Lower leg skin (tissue), 4 donors: ENCODE data around the gene RNF224. TPM values are rescaled to one million over a fixed set of nuclear protein-coding genes. Genes with fewer than 3 reads are reported as not detected.

Source experiments
- DNase-seq, 2 donors: peaks; one replicate each; pipeline ENCODE4 v3.0.0-alpha.2; 2019; ENCODE audit warnings: low spot score in 2 of 2
- H3K4me3 ChIP-seq: fragments of 200-600 bp; sonication (generic); 2 replicates; pipeline ENCODE4 v1.5.1; 2017; ENCODE audit warnings: mild to moderate bottlenecking, low read depth; ENCODE audit not compliant: poor library complexity, severe bottlenecking
- CTCF ChIP-seq, 3 donors: fragments of 450-650 bp; IDR thresholded peaks; one replicate each; pipeline ENCODE4 v1.5.1; 2016; ENCODE audit warnings: antibody characterized with exemption in 3 of 3, mild to moderate bottlenecking in 3 of 3, moderate library complexity in 2 of 3
- POLR2A ChIP-seq, 2 donors: fragments of 450-650 bp; IDR thresholded peaks; one replicate each; pipeline ENCODE4 v1.6.1; 2016 to 2017; ENCODE audit warnings: antibody characterized with exemption in 2 of 2, mild to moderate bottlenecking in 1 of 2, moderate library complexity in 1 of 2
- WGBS, 2 donors: methylation state at CpG; one replicate each; pipeline ENCODE4 v1.1.5; 2018; 5-methylcytosine and 5-hydroxymethylcytosine counted together
- intact Hi-C: fragments of 100-400 bp; cut with DNase I; formaldehyde crosslinking; loops from one replicate; pipeline ENCODE4 v1.15.0; 2023; ENCODE audit warnings: low total_unique reads
- total RNA-seq, 4 donors: library from RNA; depleted of rRNA; stranded (reverse); fragments of >200 nt; gene quantifications; one replicate each; pipeline ENCODE4 v1.1.0, GENCODE V29; 2016

The RNF224 gene
- total RNA-seq, 4 donors from 2014 or later: 0.25 to 3.2 (median 2.4) TPM; not detected in 1

- no peak for DNase-seq
- H3K4me3 ChIP-seq: no peak overlapping the region
- TF ChIP-seq CTCF (IDR thresholded peaks at IDR 0.05): no peak
- no peak for TF ChIP-seq POLR2A (IDR thresholded peaks at IDR 0.05)
- WGBS, 2 donors: 83 to 86% methylated on average over 15 to 20 of the region's 22 CpGs
- intact Hi-C loops: no loop called here
These were observed 24.4 kb downstream of the RNF224 start for GRCh38 chr9:137251490-137252268.

- intact Hi-C loops: no loop called here
- WGBS, 2 donors: 79 to 91% methylated on average over 31 to 32 of the region's 35 CpGs
- no peak overlapping the region for H3K4me3 ChIP-seq
- no peak for TF ChIP-seq POLR2A (IDR thresholded peaks at IDR 0.05)
- no peak for TF ChIP-seq CTCF (IDR thresholded peaks at IDR 0.05)
- DNase-seq: no peak
These were observed 25.5 kb downstream of the RNF224 start for GRCh38 chr9:137252555-137253506.

GRCh38 chr9:137253717-137254623 lies 26.7 kb downstream of the RNF224 start:
- intact Hi-C loops: no loop called here
- WGBS, 2 donors: 61 to 62% methylated on average over 16 to 17 of the region's 21 CpGs
- TF ChIP-seq POLR2A (IDR thresholded peaks at IDR 0.05) (no peak), CTCF (IDR thresholded peaks at IDR 0.05) (no peak)
- no peak for DNase-seq
- peak overlapping the region; percentile 83 for H3K4me3 ChIP-seq

GRCh38 chr9:137254624-137255447 lies 27.5 kb downstream of the RNF224 start, which contains the start of gene NELFB:
Gene NELFB, plus strand, starts transcription at chr9:137255327.
- peak; percentile 84 to 97 for DNase-seq
- intact Hi-C loops: no loop called here
- peak within 1 kb of the TSS; percentile 83 for H3K4me3 ChIP-seq
- 3 to 6% methylated on average over 24 to 40 of the region's 105 CpGs for WGBS, 2 donors
- TF ChIP-seq POLR2A (IDR thresholded peaks at IDR 0.05) (no peak), CTCF (IDR thresholded peaks at IDR 0.05) (no peak)
